HG02678 (cell line): ENCODE results near the gene KCNH4.
"Not testable (repeated sequence)": the region's sequence is repeated elsewhere in the genome, so short reads cannot be mapped to it uniquely, and the experiment has no call there.

Experiments used
- ATAC-seq: cut with Tn5 transposase; IDR thresholded peaks from one replicate; pipeline ENCODE4 v1.9.1; 2021; ENCODE audit warnings: mild to moderate bottlenecking, moderate library complexity; ENCODE audit not compliant: unreplicated experiment

Gene KCNH4

GRCh38 chr17:42140690-42141089, 40.3 kb downstream of the KCNH4 start:
- not testable (repeated sequence) for ATAC-seq

- no peak for ATAC-seq
These were observed 42.0 kb downstream of the KCNH4 start for GRCh38 chr17:42138749-42139492.

- ATAC-seq, result no peak
These were observed 44.3 kb downstream of the KCNH4 start for GRCh38 chr17:42136654-42137051.

GRCh38 chr17:42135664-42136653, 45.0 kb downstream of the KCNH4 start:
- no peak for ATAC-seq

- ATAC-seq, result no peak
These were observed 45.8 kb downstream of the KCNH4 start for GRCh38 chr17:42135151-42135550.

- peak; percentile 73 for ATAC-seq
These were observed 47.4 kb downstream of the KCNH4 start for GRCh38 chr17:42133461-42134041.

- ATAC-seq, result peak; percentile 46
These were observed 48.0 kb downstream of the KCNH4 start for GRCh38 chr17:42132941-42133340.

- ATAC-seq, result no peak
These were observed 48.9 kb downstream of the KCNH4 start for GRCh38 chr17:42131981-42132432.

GRCh38 chr17:42131232-42131631, 49.7 kb downstream of the KCNH4 start:
- no peak for ATAC-seq

- ATAC-seq, result no peak
These were observed 50.5 kb downstream of the KCNH4 start for GRCh38 chr17:42130310-42130936.

GRCh38 chr17:42129109-42129837, 51.7 kb downstream of the KCNH4 start:
- ATAC-seq, result no peak

- no peak for ATAC-seq
These were observed 53.5 kb downstream of the KCNH4 start for GRCh38 chr17:42127414-42127813.

GRCh38 chr17:42126836-42127235, 54.1 kb downstream of the KCNH4 start:
- no peak for ATAC-seq

GRCh38 chr17:42125565-42125964, 55.4 kb downstream of the KCNH4 start:
- no peak for ATAC-seq

GRCh38 chr17:42124256-42124655, 56.7 kb downstream of the KCNH4 start:
- ATAC-seq, result no peak

GRCh38 chr17:42122371-42123303, 58.3 kb downstream of the KCNH4 start, which contains the start of gene HSPB9:
TSS of gene HSPB9 (plus strand) at chr17:42122804. CDS start at chr17:42122851, 47 bp downstream.
- ATAC-seq, result no peak

GRCh38 chr17:42120770-42121769, 59.9 kb downstream of the KCNH4 start, which contains the start of gene KAT2A:
TSS of gene KAT2A (minus strand) at chr17:42121367. CDS start at chr17:42121304, 63 bp downstream.
- peak; percentile 80 for ATAC-seq
